Measurements from ENCODE around the gene ZBTB7C. TPM values are rescaled to one million over a fixed set of nuclear protein-coding genes. Genes with fewer than 3 reads are reported as not detected.

Gene ZBTB7C
- total RNA-seq, 2 experiments from 2014 or later: not detected

DNA sequence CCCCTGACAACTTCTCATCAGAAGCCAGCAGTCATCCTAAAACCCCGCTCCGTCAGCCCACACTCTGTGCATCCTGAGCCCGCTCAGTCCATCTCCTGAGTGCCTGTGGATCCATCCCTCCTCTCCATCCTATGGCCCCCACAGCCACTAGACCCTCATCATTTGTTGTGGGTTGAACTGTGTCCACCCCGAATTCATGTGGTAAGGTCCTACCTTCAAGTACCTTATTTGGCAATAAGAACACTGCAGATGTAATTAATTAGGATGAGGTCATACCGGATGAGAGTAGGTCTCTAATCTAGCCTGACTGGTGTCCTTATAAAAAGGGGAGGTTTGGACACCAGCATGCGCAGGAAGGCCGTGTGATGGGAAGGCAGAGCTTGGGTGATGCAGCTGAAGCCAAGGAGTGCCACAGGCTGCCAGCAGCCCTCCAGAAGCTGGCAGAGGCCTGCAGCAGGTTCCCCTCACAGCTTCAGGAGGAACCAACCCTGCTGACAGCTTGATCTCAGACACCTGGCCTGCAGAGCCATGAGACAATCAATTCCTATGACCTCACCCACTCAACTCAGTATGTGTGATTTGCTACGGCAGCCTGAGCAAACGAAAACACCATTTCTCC lies 192.4 kb downstream of the ZBTB7C start:
- CTCF ChIA-PET (ENCODE audit: unreplicated experiment): no interaction called here
- intact Hi-C loops (cut with micrococcal nuclease; ENCODE audit: unreplicated experiment): no loop called here
- H3K79me2 ChIP-seq (ENCODE audit: insufficient read depth, low read depth, low read length): no peaks in the 10 kb centered on the region

DNA sequence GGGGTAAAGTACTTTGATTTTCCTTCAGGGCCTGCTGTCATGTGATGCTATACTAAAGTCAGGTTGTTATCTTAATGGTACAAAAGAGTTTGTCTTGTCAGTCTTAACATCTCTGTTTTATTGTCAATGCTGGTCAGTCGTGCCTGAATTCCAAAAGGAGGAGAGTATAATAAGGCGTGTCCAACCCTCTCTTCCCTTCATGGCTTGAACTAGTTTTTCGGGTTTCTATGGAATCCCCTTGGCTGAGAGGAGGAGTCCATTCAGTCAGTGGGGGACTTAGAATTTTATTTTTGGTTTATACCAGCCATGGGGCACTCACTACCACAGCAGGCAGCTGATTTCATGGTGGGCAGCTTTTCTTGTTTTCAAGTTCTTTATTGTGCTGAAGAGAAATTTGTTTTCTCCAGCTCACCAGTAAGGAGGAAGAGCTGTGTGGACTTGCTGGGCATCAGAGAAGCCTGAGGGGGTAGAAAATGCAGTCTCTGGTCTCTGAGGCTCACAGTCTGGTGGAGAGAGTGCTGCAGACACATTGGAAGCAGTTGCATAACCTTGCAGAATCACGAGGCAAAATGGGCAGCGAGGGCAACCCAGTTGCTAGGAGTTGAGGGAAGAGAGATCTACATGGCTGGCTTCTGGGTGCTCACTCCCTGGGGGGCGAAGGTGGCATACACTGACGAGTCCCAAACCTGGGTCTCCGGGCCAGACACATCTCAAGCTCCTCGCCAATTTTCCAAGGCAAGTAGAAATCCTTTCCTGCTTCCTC lies 193.1 kb downstream of the ZBTB7C start:
- H3K9me2 ChIP-seq (ENCODE audit: insufficient read depth, low read length): no peaks in the 10 kb centered on the region
- no TSS peak for BruUV-seq (replicated peaks)
- ChIA-PET CTCF (ENCODE audit: unreplicated experiment) (no interaction called here), POLR2A (no interaction called here)
- no peaks in the 10 kb centered on the region for H3K36me3 ChIP-seq (ENCODE audit: insufficient read depth, low read length)
- no peak for DNase-seq (ENCODE audit: low spot score)
- H3K79me2 ChIP-seq (ENCODE audit: insufficient read depth, low read depth, low read length): no peaks in the 10 kb centered on the region
- H3K9me3 ChIP-seq (ENCODE audit: low read length): no peaks in the 10 kb centered on the region
- no peaks in the 10 kb centered on the region for H4K20me1 ChIP-seq (ENCODE audit: insufficient read depth, low read length)
- H3K4me2 ChIP-seq (ENCODE audit: low read length): no peak overlapping the region
- TF ChIP-seq EZH2phosphoT487 (IDR thresholded peaks at IDR 0.05; ENCODE audit: borderline replicate concordance, low read depth, low read length): no peak
- TF ChIP-seq, protein P1, sequence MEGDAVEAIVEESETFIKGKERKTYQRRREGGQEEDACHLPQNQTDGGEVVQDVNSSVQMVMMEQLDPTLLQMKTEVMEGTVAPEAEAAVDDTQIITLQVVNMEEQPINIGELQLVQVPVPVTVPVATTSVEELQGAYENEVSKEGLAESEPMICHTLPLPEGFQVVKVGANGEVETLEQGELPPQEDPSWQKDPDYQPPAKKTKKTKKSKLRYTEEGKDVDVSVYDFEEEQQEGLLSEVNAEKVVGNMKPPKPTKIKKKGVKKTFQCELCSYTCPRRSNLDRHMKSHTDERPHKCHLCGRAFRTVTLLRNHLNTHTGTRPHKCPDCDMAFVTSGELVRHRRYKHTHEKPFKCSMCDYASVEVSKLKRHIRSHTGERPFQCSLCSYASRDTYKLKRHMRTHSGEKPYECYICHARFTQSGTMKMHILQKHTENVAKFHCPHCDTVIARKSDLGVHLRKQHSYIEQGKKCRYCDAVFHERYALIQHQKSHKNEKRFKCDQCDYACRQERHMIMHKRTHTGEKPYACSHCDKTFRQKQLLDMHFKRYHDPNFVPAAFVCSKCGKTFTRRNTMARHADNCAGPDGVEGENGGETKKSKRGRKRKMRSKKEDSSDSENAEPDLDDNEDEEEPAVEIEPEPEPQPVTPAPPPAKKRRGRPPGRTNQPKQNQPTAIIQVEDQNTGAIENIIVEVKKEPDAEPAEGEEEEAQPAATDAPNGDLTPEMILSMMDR (conservative IDR thresholded peaks at IDR 0.05; ENCODE audit: low read length): no peak
- H3K4me1 ChIP-seq (ENCODE audit: insufficient read depth, low read length, poor library complexity, severe bottlenecking): no peaks in the 10 kb centered on the region
- intact Hi-C loops (cut with micrococcal nuclease; ENCODE audit: unreplicated experiment): no loop called here
- H3K4me3 ChIP-seq (ENCODE audit: low read depth, low read length, poor library complexity, severe bottlenecking): no peak overlapping the region
- no peak overlapping the region for H3K27ac ChIP-seq (ENCODE audit: low read depth, low read length, poor library complexity, severe bottlenecking)
- H2AFZ ChIP-seq (ENCODE audit: low read length): no peak overlapping the region

More for the DNA sequence above, 192.4 kb downstream of the ZBTB7C start:
- BruUV-seq (replicated peaks): no TSS peak
- DNase-seq (ENCODE audit: low spot score): no peak
- H2AFZ ChIP-seq (ENCODE audit: low read length): no peak overlapping the region
- no peak overlapping the region for H3K27ac ChIP-seq (ENCODE audit: low read depth, low read length, poor library complexity, severe bottlenecking)
- TF ChIP-seq EZH2phosphoT487 (IDR thresholded peaks at IDR 0.05; ENCODE audit: borderline replicate concordance, low read depth, low read length): no peak
- TF ChIP-seq, protein P1 (conservative IDR thresholded peaks at IDR 0.05; ENCODE audit: low read length): no peak
- no peaks in the 10 kb centered on the region for H3K36me3 ChIP-seq (ENCODE audit: insufficient read depth, low read length)
- H3K4me3 ChIP-seq (ENCODE audit: low read depth, low read length, poor library complexity, severe bottlenecking): no peak overlapping the region
- H3K9me3 ChIP-seq (ENCODE audit: low read length): no peaks in the 10 kb centered on the region
- H4K20me1 ChIP-seq (ENCODE audit: insufficient read depth, low read length): no peaks in the 10 kb centered on the region
- POLR2A ChIA-PET: no interaction called here
- H3K4me1 ChIP-seq (ENCODE audit: insufficient read depth, low read length, poor library complexity, severe bottlenecking): no peaks in the 10 kb centered on the region
- no peak overlapping the region for H3K4me2 ChIP-seq (ENCODE audit: low read length)
- H3K9me2 ChIP-seq (ENCODE audit: insufficient read depth, low read length): no peaks in the 10 kb centered on the region

DNA sequence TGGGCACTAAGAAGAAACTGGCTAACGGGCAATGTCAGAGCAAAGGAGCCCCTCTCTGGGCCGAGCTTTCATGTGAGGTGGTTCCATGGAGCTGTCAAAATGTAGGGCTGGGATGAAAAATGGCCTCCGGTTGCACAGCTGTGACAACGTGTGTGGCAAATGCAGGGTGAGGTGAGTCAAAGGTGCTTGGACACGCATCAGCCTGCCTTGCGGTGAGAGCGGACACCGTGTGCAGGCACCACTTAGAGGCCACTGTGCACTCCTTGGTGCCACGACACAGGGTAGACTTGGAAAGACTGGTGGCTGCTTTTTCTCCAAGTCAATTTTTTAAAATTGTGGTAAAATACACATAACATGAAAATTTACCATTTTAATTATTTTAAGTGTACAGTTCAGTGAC lies 195.4 kb downstream of the ZBTB7C start:
- H3K27ac ChIP-seq (ENCODE audit: low read depth, low read length, poor library complexity, severe bottlenecking): no peak overlapping the region
- no peak for DNase-seq (ENCODE audit: low spot score)
- no peak overlapping the region for H2AFZ ChIP-seq (ENCODE audit: low read length)
- no peaks in the 10 kb centered on the region for H3K79me2 ChIP-seq (ENCODE audit: insufficient read depth, low read depth, low read length)
- intact Hi-C loops (cut with micrococcal nuclease; ENCODE audit: unreplicated experiment): no loop called here
- ChIA-PET CTCF (ENCODE audit: unreplicated experiment) (no interaction called here), POLR2A (interaction anchor here (0.7 kb wide), 1 partner anchor 19 kb away, joined by 4 read pairs; no protein-coding TSS in a partner anchor)
- H3K9me2 ChIP-seq (ENCODE audit: insufficient read depth, low read length): no peaks in the 10 kb centered on the region
- no peak for TF ChIP-seq EZH2phosphoT487 (IDR thresholded peaks at IDR 0.05; ENCODE audit: borderline replicate concordance, low read depth, low read length)
- TF ChIP-seq, protein P1 (conservative IDR thresholded peaks at IDR 0.05; ENCODE audit: low read length): no peak
- H4K20me1 ChIP-seq (ENCODE audit: insufficient read depth, low read length): no peaks in the 10 kb centered on the region
- no peaks in the 10 kb centered on the region for H3K9me3 ChIP-seq (ENCODE audit: low read length)
- BruUV-seq (replicated peaks): no TSS peak
- no peak overlapping the region for H3K4me3 ChIP-seq (ENCODE audit: low read depth, low read length, poor library complexity, severe bottlenecking)
- H3K4me2 ChIP-seq (ENCODE audit: low read length): no peak overlapping the region
- H3K36me3 ChIP-seq (ENCODE audit: insufficient read depth, low read length): no peaks in the 10 kb centered on the region
- no peaks in the 10 kb centered on the region for H3K4me1 ChIP-seq (ENCODE audit: insufficient read depth, low read length, poor library complexity, severe bottlenecking)

Data from OCI-LY7 (cell line).